Heart right ventricle (tissue), 16 donors: ENCODE results near the gene ATP11B. TPM values are rescaled to one million over a fixed set of nuclear protein-coding genes. Genes with fewer than 3 reads are reported as not detected.

ENCODE experiments used
- ATAC-seq, 8 donors: fragments of 200-7000 bp; cut with Tn5 transposase; one replicate each; pipeline ENCODE4 v1.9.1; 2020; ENCODE audit warnings: mild to moderate bottlenecking in 8 of 8, moderate library complexity in 8 of 8, moderate number of reproducible peaks in 1 of 8
- DNase-seq, 2 donors: peaks; one replicate each; pipeline ENCODE4 v3.0.0-alpha.2; 2020
- H3K27ac ChIP-seq, 10 donors: fragments of 200-600 bp; sonication (generic) in 2 of 10; one replicate each; pipeline versions ENCODE4 v1.5.0 to v1.8.0; 2020 to 2022; ENCODE audit warnings: mild to moderate bottlenecking in 3 of 10
- H3K27me3 ChIP-seq, 7 donors: fragments of 200-600 bp; one replicate each; pipeline ENCODE4 v1.8.0; 2021 to 2022; ENCODE audit warnings: mild to moderate bottlenecking in 2 of 7
- H3K36me3 ChIP-seq, 9 donors: fragments of 200-600 bp; sonication (generic) in 1 of 9; one replicate each; pipeline versions ENCODE4 v1.5.0 to v1.8.0; 2020 to 2022; ENCODE audit warnings: mild to moderate bottlenecking in 2 of 9
- H3K4me1 ChIP-seq, 9 donors: fragments of 200-600 bp; sonication (generic) in 1 of 9; one replicate each; pipeline versions ENCODE4 v1.5.0 to v1.8.0; 2020 to 2022; ENCODE audit warnings: mild to moderate bottlenecking in 4 of 9
- H3K4me3 ChIP-seq, 10 donors: fragments of 200-600 bp; sonication (generic) in 2 of 10; one replicate each; pipeline versions ENCODE4 v1.5.0 to v1.8.0; 2020 to 2022; ENCODE audit warnings: mild to moderate bottlenecking in 7 of 10, moderate library complexity in 2 of 10
- H3K9me3 ChIP-seq, 11 donors: fragments of 200-600 bp in 10 of 11; sonication (generic) in 2 of 11; one replicate each; pipeline versions ENCODE4 v1.5.0 to v1.8.0; 2013 to 2022; ENCODE audit warnings: mild to moderate bottlenecking in 2 of 11, control low read depth in 1 of 11, moderate library complexity in 1 of 11
- WGBS, 2 donors: extraction: QIAGEN DNeasy Blood & Tissue Kit; methylation state at CpG; one replicate each; pipeline ENCODE4 v1.1.7; 2013; ENCODE audit warnings: inconsistent platforms in 1 of 2; 5-methylcytosine and 5-hydroxymethylcytosine counted together
- intact Hi-C, 10 donors: fragments of 100-400 bp; cut with DNase I; formaldehyde crosslinking; loops; one replicate each; pipeline versions ENCODE4 v1.11.1 to v1.14.2; 2022
- polyA plus RNA-seq, 2 donors: library from polyadenylated mRNA; stranded (reverse); fragments of 200-250 nt; gene quantifications; one replicate each; pipeline ENCODE4 v1.2.3, GENCODE V29; 2013
- total RNA-seq, 10 donors: library from RNA; stranded (reverse); fragmentation: NEBNext Ultra II Directional in 3 of 10; extraction: Animal tissue kit (Norgen Biotek cat#: 25700) in 3 of 10; gene quantifications; one replicate each; pipeline versions ENCODE4 v1.2.1 to v1.2.4, GENCODE V29; 2021 to 2023
- TF ChIP-seq, protein P1 (sequence below), 9 donors: fragments of 200-600 bp; sonication (generic) in 2 of 9; IDR thresholded peaks; one replicate each; pipeline versions ENCODE4 v1.5.0 to v1.8.0; 2021 to 2022; ENCODE audit warnings: antibody characterized with exemption in 9 of 9, mild to moderate bottlenecking in 5 of 9, moderate library complexity in 1 of 9
- donor health status: Arrhythmogenic right ventricular cardiomyopathy.
- donor health status: ischemic (EF 13 %, LVEDD 7.1; RV severe dilation, severe dysfunction).
- donor health status: healthy with polysubstance abuse.
- donor health status: DM: no; HTN: yes; CAD: no.
- donor health status: DM: no; HTN: no; CAD: no.
- donor health status: ischemic (EF 25% LVEDD 6.9; RV normal size, moderate dysfunction).
- donor health status: ischemic (EF 25% LVEDD 5.7; RV mildly dilated, moderate dysfunction).
- donor health status: healthy.
- donor health status: DM: yes; HTN: yes; CAD: no.
- donor health status: Ischemic cardiomyopathy.
- donor health status: ischemic (EF 35%, LVEDD 5.7; RV mildly dilated, moderate dysfunction).
- donor health status: nonischemic (EF 11% LVEDD 7.7; RV severe dilation, severe dysfunction).
- donor health status: DM: yes; HTN: yes; CAD: no.
- donor health status: PGD.
- donor health status: ischemic (EF 29% LVEDD 5.4; RV normal size, mild dysfunction).
- donor health status: nonischemic (EF 23%, LVEDD 6.1; RV moderate dilation, normal function).

Gene ATP11B
- total and polyA plus RNA-seq, 12 donors: 5.3 to 47.8 (median 36.8) TPM

DNA sequence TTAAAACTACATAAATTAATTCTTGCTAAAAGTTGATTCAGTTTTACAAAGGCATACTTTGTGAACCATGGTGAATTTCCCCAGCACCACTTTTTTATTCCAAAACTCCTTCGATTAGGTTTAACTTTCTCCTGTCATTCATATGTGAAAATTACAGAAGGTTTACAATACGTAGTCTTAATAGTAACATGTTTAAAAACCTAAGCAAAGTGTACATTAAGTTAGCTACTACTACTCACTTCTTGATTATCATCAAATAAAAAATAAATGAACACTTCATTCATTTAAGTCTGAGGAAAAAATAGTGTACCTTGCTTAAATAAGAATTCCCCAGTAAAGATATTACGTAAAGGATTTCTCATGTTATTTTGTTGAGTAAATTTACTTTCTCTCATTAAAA is 148.4 kb downstream of the ATP11B start:
- no peak overlapping the region for H3K4me3 ChIP-seq
- peaks cover 0 to 49% (median 17%) of the 10 kb centered on the region in 9 donors for H3K36me3 ChIP-seq
- DNase-seq (no peak), ATAC-seq (no peak)
- intact Hi-C loops: no loop called here
- H3K27me3 ChIP-seq: no peaks in the 10 kb centered on the region
- no peaks in the 10 kb centered on the region for H3K9me3 ChIP-seq
- H3K27ac ChIP-seq: no peak overlapping the region
- TF ChIP-seq, protein P1, sequence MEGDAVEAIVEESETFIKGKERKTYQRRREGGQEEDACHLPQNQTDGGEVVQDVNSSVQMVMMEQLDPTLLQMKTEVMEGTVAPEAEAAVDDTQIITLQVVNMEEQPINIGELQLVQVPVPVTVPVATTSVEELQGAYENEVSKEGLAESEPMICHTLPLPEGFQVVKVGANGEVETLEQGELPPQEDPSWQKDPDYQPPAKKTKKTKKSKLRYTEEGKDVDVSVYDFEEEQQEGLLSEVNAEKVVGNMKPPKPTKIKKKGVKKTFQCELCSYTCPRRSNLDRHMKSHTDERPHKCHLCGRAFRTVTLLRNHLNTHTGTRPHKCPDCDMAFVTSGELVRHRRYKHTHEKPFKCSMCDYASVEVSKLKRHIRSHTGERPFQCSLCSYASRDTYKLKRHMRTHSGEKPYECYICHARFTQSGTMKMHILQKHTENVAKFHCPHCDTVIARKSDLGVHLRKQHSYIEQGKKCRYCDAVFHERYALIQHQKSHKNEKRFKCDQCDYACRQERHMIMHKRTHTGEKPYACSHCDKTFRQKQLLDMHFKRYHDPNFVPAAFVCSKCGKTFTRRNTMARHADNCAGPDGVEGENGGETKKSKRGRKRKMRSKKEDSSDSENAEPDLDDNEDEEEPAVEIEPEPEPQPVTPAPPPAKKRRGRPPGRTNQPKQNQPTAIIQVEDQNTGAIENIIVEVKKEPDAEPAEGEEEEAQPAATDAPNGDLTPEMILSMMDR (IDR thresholded peaks at IDR 0.05): no peak
- 97% methylated on average over 3 of the region's 3 CpGs for WGBS, 2 donors
- H3K4me1 ChIP-seq: peaks cover 0 to 14% (median 0%) of the 10 kb centered on the region in 9 donors

DNA sequence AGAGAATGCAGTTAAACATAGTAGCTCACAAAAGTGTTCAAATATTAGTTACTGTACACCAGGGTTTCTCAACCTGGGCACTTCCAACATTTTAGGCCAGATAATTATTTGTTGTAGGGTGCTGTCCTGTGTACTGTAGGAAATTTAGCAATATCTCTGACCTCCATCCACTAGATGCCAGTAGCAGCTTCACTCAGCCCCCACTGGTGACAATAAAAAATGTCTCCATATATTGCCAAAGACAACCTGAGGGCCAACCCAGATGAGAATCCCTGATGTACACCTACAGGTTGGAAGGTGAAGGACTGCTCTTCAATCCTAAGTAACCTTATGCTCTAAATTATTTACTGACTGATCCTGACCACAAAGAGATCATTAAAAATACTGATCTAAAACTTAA is 154.6 kb downstream of the ATP11B start:
- Histone ChIP-seq H3K4me1 (no peaks in the 10 kb centered on the region), H3K27ac (no peak overlapping the region), H3K27me3 (no peaks in the 10 kb centered on the region), H3K9me3 (no peaks in the 10 kb centered on the region), H3K4me3 (no peak overlapping the region), H3K36me3 (peaks cover 0 to 65% (median 24%) of the 10 kb centered on the region in 9 donors)
- intact Hi-C loops: no loop called here
- ATAC-seq (no peak), DNase-seq (no peak)
- TF ChIP-seq, protein P1 (IDR thresholded peaks at IDR 0.05): no peak

DNA sequence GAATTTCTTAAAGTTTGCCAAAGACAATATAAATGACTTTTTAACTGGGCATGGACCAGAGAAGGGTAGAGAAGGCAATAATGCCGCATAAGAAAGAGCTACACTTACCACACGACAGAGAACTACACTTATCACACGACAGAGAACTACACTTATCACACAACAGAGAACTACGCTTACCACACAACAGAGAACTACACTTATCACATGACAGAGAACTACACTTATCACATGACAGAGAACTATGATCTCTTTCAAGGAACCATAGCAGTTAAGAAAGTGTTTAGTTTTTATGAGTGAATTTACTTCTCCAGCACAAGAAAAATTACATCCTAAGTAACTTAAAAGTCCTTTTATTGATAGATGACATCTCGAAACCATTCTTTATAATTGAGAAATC is 155.0 kb downstream of the ATP11B start:
- intact Hi-C loops: no loop called here
- no peak overlapping the region for H3K4me3 ChIP-seq
- H3K27me3 ChIP-seq: no peaks in the 10 kb centered on the region
- H3K36me3 ChIP-seq: peaks cover 0 to 69% (median 24%) of the 10 kb centered on the region in 9 donors
- ATAC-seq: no peak
- DNase-seq: no peak
- WGBS, 2 donors: 73 to 81% methylated on average over 5 of the region's 5 CpGs
- TF ChIP-seq, protein P1 (IDR thresholded peaks at IDR 0.05): no peak
- no peak overlapping the region for H3K27ac ChIP-seq
- H3K9me3 ChIP-seq: no peaks in the 10 kb centered on the region
- H3K4me1 ChIP-seq: no peaks in the 10 kb centered on the region

DNA sequence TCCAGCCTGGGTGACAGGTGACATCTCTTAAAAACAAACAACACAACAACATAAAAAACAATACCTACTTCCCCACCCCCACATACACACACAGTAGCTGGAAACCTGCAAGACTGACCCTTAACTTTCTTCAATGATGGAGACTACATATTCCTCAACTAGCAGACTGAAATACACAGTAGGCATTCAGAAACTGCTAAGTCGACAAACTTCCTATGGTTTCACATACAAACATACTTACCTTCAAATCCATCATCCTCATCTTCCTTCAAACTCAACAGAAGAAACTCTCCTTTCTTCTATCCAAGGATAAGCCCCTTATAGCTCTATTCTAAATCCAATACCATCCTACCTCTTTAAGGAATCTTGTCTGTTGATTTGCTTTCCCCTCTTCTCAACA is 156.4 kb downstream of the ATP11B start:
- no peak overlapping the region for H3K4me3 ChIP-seq
- intact Hi-C loops: no loop called here
- H3K27ac ChIP-seq: no peak overlapping the region
- H3K9me3 ChIP-seq: no peaks in the 10 kb centered on the region
- no peaks in the 10 kb centered on the region for H3K4me1 ChIP-seq
- H3K27me3 ChIP-seq: no peaks in the 10 kb centered on the region
- ATAC-seq: no peak
- 95 to 98% methylated on average over 1 of the region's 1 CpG for WGBS, 2 donors
- H3K36me3 ChIP-seq: peaks cover 0 to 73% (median 25%) of the 10 kb centered on the region in 9 donors
- no peak for DNase-seq
- TF ChIP-seq, protein P1 (IDR thresholded peaks at IDR 0.05): no peak
